SK-N-SH treated with all-trans-retinoic acid at 6 μM for 48 hours (cell line): ENCODE results near the gene EPC2.

ENCODE experiments used
- OSR1 ChIP-seq: fragments of 250-450 bp; sonication (Bioruptor Pico); IDR thresholded peaks from 2 replicates; pipeline ENCODE4 v1.8.0; 2022; ENCODE audit warnings: moderate library complexity, mild to moderate bottlenecking, inconsistent platforms
- PATZ1 ChIP-seq: fragments of 250-450 bp; sonication (Bioruptor Pico); IDR thresholded peaks from 2 replicates; pipeline ENCODE4 v1.8.0; 2020; ENCODE audit warnings: mild to moderate bottlenecking, moderate library complexity, borderline replicate concordance
- RARB ChIP-seq: fragments of 250-450 bp; sonication (Bioruptor Pico); IDR thresholded peaks from 2 replicates; pipeline ENCODE4 v1.8.0; 2021; ENCODE audit warnings: mild to moderate bottlenecking, moderate library complexity

GRCh38 chr2:148623086-148623485 lies 21.5 kb upstream of the EPC2 start:
- TF ChIP-seq OSR1, result no peak
- no peak for TF ChIP-seq PATZ1
- TF ChIP-seq RARB (CRISPR knock-in tag), result no peak
